AG09319 (cell line): ENCODE results near the gene PRSS27.

Experiments used
- DNase-seq: peaks from one replicate; pipeline ENCODE4 v3.0.0-alpha.2; 2010; ENCODE audit warnings: low read depth; ENCODE audit errors: extremely low read depth
- TF ChIP-seq, protein P1 (sequence below): IDR thresholded peaks from 2 replicates; pipeline ENCODE4 v1.5.1; 2011; ENCODE audit warnings: low read depth, mild to moderate bottlenecking, inconsistent platforms, low read length, moderate library complexity

The PRSS27 gene

DNA sequence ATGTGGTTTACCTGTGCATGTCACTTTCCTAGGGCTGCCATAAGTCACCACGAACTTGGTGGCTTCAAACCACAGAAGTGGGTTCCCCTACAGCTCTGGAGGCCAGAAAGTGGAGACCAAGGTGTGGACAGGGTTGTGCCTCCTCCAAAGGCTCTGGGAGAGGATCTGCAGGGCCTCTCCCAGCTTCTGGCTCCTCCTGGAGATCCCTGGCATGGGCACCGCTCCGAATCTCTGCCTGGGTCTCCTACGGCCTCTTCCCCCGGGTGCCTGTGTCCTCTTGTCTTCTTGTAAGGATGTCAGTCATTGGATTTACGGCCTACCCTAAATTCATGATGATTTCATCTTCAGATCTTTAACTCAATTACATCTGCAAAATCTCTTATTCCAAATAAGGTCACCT lies 29.9 kb upstream of the PRSS27 start:
- TF ChIP-seq, protein P1, sequence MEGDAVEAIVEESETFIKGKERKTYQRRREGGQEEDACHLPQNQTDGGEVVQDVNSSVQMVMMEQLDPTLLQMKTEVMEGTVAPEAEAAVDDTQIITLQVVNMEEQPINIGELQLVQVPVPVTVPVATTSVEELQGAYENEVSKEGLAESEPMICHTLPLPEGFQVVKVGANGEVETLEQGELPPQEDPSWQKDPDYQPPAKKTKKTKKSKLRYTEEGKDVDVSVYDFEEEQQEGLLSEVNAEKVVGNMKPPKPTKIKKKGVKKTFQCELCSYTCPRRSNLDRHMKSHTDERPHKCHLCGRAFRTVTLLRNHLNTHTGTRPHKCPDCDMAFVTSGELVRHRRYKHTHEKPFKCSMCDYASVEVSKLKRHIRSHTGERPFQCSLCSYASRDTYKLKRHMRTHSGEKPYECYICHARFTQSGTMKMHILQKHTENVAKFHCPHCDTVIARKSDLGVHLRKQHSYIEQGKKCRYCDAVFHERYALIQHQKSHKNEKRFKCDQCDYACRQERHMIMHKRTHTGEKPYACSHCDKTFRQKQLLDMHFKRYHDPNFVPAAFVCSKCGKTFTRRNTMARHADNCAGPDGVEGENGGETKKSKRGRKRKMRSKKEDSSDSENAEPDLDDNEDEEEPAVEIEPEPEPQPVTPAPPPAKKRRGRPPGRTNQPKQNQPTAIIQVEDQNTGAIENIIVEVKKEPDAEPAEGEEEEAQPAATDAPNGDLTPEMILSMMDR = no peak
- DNase-seq = no peak

DNA sequence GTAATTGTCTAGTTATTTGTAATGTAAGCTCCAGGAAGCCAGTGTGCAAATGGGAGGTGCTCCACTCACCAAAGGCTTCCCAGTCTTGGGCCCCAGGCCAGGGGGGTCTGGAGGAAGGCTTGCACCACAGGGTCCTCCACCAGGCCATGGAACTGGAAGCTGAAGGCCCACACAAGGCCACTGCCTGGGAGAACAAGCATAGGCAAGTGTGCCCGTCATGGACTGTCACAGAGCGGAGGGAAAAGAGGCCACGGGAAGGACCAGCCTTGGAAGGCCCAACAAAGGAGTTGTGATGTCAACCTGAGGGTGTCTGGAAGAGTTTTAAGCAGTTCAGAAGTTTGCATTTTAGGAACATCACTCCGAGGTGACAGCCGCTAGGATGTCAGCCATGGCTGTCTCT lies 29.5 kb upstream of the PRSS27 start:
- TF ChIP-seq, protein P1 = no peak

DNA sequence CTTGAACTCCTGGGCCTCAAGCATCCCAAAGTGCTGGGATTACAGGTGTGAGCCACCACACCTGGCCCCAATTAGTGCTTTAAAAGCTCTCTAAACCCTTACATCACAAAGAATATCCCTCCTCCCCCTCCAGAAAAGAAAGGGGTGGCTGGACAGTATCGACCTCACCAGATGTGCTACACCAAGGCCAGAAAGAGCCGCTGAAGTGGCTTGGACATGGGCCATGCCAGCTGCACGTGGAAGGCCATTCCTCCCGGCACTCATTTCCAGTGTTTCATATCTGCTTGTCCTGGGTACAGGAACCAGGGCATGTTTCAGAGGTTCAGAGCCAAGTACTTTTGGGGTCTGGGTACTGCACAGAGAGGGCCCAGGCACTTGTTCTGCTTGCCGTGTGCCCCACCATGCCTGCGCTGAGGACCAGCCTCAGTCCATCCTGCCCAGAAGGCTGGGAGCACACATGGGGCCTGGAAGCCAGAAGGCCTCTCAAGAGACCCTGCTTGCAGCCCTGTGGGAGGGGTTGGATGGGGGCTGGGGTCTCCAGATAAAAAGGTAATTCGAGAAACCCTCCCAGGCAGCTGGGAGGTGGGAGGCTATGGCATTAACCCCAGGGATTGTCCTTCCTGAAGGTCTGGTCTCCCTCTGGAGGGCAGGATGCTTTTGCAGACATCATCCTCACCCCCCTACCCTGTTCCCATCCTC lies 28.9 kb upstream of the PRSS27 start:
- DNase-seq = no peak
- TF ChIP-seq, protein P1 = no peak

More for the DNA sequence above, 29.5 kb upstream of the PRSS27 start:
- no peak for DNase-seq

DNA sequence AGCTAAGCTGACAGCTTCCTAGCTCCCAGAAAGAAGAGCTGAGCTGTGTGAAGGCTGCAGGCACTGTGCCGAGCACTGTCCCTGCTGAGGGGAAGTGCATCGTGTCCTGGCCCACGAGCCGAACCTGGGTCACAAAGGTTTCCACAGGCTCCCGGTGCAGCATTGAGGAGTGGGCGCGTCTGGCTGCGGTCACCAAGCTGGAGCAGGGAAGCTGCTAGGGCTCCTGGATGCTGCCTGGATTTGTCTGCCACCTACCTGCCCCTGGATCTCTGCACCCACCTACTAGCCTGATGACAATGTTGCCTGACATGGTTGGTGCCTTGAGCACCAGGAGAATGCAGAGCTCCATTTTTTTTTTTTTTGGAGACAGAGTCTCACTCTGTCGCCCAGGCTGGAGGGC lies 25.9 kb upstream of the PRSS27 start:
- TF ChIP-seq, protein P1 = no peak
- no peak for DNase-seq

DNA sequence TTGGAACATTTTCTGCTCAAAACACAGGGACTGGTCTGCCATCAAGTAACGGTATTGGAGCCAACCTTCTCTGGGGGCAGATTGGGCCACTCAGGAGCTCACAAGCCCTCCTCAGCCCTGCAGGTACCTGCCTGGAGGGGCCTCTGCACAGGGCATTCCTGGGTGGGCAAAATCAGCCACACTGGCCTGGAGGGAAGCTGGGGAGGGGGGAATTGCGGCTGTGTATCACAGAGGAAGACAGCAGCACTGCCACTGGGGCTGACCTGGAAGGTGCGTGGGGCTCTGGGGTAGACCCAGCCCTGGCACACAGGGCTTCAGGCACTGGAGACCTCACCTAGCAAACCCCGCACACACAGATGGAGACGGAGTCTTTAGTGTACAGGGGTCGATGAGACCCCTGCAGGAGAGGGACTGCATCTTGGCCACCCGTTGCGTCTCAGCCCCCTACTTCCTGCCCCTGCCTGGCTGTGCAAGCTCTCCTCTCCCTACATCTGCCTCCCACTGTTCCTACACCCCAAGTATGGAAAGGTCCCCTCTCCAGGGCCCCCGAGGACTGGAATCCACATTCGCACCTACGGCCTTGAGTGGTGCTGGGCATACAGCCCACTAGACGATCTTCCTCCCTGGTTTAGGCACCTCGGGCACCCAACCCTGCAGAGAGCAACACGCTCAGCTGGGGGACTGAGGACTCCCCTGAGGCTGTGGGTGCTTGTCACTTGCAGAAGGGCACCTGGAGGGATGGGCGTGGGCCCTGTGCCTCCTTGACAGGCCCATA lies 25.3 kb upstream of the PRSS27 start:
- TF ChIP-seq, protein P1 = no peak
- DNase-seq = no peak

DNA sequence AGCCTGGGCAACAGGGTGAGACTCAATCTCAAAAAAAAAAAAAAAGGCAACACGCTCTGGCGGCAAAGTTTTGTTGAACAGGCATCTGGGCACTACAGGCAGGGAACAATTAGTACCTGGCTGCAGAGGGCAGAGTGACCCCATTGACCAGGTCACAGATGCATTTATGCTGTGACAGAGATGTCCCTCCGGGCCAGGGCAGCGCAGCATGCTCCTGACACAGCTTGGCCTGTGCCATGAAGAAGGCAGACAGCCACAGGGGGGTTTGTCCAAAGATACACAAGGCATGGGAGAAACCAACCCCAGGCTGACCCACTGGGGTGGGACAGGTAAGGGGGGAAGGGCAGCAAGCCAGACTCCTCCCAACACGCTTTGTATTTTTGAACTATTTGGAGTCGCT lies 24.7 kb upstream of the PRSS27 start:
- no peak for DNase-seq
- TF ChIP-seq, protein P1 = no peak
